ENCODE measurements around the gene INSYN2A. TPM values are rescaled to one million over a fixed set of nuclear protein-coding genes. Genes with fewer than 3 reads are reported as not detected.

INSYN2A gene
- total and polyA plus RNA-seq, 9 of the 15 experiments (the other 6 are each of a cell fraction or from before 2014, with no cell fraction given), result not detected

DNA sequence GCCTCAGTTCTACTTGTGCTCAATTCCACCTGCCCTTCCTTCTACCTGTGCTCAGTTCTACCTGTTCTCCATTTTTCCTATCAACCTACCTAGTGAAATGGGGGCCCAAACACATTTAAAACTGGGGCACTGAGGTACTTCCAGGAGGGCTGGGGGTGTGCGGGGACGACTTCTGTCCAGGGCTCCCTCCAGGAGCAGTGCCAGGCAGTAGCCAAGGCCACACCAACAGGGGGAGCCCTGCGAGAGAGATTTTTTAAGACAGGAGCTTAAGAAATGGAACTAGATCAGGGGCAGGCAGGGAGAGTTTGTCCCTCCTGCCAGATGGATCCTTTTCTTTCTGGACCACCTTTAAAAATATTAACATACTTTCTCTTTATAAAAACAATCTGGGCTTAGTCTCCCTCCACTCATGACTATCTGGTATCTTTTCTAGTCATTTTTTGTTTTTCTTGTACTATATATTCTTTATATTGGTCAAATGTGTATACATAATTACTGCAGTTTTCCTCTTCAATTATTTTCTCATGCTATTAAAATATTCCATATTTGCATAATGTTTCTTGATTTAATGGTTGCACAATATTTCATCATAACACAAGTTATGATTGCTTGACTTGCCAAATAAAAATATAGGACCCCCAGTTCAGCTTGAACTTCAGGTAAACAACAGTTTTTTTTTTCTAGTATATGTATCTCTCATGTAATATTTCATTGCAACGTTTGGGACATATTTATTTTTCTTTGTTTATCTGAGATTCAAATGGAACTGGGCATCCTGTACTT lies 47.3 kb upstream of the INSYN2A start:
- Histone ChIP-seq H3K27ac (ENCODE audit: extremely low read depth, low read depth, low read length) (no peak overlapping the region), H3K9ac (ENCODE audit: insufficient read depth in 1 of 2, low read depth in 2 of 2, low read length in 2 of 2) (no peak overlapping the region), H3K36me3 (ENCODE audit: control insufficient read depth, insufficient read depth, low read length) (no peaks in the 10 kb centered on the region), H3K79me2 (ENCODE audit: control insufficient read depth, insufficient read depth, low read length) (no peaks in the 10 kb centered on the region), H3K4me2 (ENCODE audit: insufficient read depth, low read length) (no peak overlapping the region), H4K20me1 (replicated peaks; ENCODE audit: control insufficient read depth, insufficient read depth, low read length) (no peaks in the 10 kb centered on the region), H3K9me3 (replicated peaks; ENCODE audit: control insufficient read depth, insufficient read depth, low read depth, low read length) (no peaks in the 10 kb centered on the region), H3K9me1 (ENCODE audit: control insufficient read depth, insufficient read depth, low read length) (no peaks in the 10 kb centered on the region), H2AFZ (ENCODE audit: low read depth, low read length) (no peak overlapping the region), H3K4me3 (no peak overlapping the region), H3K4me1 (replicated peaks in 1 of 2; ENCODE audit: control insufficient read depth in 2 of 2, insufficient read depth in 2 of 2, low read length in 2 of 2) (no peaks in the 10 kb centered on the region), H3K27me3 (ENCODE audit: control insufficient read depth in 2 of 2, insufficient read depth in 2 of 2, low read length in 2 of 2) (no peaks in the 10 kb centered on the region)
- in situ Hi-C loops (cut with MboI) (no loop called here), intact Hi-C loops (cut with micrococcal nuclease) (no loop called here)
- ATAC-seq (no peak), FAIRE-seq (no peak), DNase-seq (ENCODE audit: extremely low read depth in 1 of 4, low spot score in 3 of 4) (peak in 2 of 4 experiments; percentile 3)
- WGBS (ENCODE audit: insufficient coverage, low coverage, missing lambda C conversion rate), result 0% methylated on average over 4 of the region's 4 CpGs
- no TSS peak for BruUV-seq (replicated peaks)
- TF ChIP-seq CEBPG (CRISPR knock-in tag; IDR thresholded peaks at IDR 0.05) (no peak), CEBPG (tag; conservative IDR thresholded peaks at IDR 0.05 in 1 of 2, IDR thresholded peaks at IDR 0.05 in 1 of 2) (peak in 1 of 2 experiments; percentile 61; a peak in 1 of 4 replicates)
- TF ChIP-seq, protein P1, sequence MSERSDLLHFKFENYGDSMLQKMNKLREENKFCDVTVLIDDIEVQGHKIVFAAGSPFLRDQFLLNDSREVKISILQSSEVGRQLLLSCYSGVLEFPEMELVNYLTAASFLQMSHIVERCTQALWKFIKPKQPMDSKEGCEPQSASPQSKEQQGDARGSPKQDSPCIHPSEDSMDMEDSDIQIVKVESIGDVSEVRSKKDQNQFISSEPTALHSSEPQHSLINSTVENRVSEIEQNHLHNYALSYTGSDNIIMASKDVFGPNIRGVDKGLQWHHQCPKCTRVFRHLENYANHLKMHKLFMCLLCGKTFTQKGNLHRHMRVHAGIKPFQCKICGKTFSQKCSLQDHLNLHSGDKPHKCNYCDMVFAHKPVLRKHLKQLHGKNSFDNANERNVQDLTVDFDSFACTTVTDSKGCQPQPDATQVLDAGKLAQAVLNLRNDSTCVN (CRISPR knock-in tag; IDR thresholded peaks at IDR 0.05), result no peak
- ChIA-PET POLR2A (no interaction called here), CTCF (ENCODE audit: low intra/inter-chr PET ratio) (no interaction called here)

DNA sequence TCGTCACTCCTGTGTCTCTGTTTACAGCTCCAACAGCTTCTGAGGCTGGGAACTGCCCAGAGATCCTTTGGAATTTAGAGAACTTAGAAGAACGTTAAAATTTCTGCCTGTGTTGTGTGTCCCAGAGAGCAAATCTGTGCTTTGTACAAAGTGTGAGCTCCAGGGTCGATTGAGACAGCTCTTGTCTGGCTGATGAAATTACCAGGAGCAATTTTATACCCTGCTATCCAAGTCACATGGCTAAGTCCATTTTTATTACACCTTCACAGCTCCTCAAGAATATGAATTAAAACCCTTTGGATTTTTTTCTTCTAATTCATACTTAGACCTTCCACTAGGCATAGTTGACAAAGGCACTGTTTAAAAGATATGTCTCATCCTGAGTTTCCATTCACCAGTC lies 46.5 kb upstream of the INSYN2A start:
- Histone ChIP-seq H3K27ac (ENCODE audit: extremely low read depth, low read depth, low read length) (no peak overlapping the region), H3K27me3 (ENCODE audit: control insufficient read depth in 2 of 2, insufficient read depth in 2 of 2, low read length in 2 of 2) (no peaks in the 10 kb centered on the region), H3K9me3 (replicated peaks; ENCODE audit: control insufficient read depth, insufficient read depth, low read depth, low read length) (no peaks in the 10 kb centered on the region), H4K20me1 (replicated peaks; ENCODE audit: control insufficient read depth, insufficient read depth, low read length) (no peaks in the 10 kb centered on the region), H3K36me3 (ENCODE audit: control insufficient read depth, insufficient read depth, low read length) (no peaks in the 10 kb centered on the region), H3K79me2 (ENCODE audit: control insufficient read depth, insufficient read depth, low read length) (no peaks in the 10 kb centered on the region), H2AFZ (ENCODE audit: low read depth, low read length) (no peak overlapping the region), H3K4me2 (ENCODE audit: insufficient read depth, low read length) (no peak overlapping the region), H3K4me3 (no peak overlapping the region), H3K9ac (ENCODE audit: insufficient read depth in 1 of 2, low read depth in 2 of 2, low read length in 2 of 2) (no peak overlapping the region), H3K9me1 (ENCODE audit: control insufficient read depth, insufficient read depth, low read length) (no peaks in the 10 kb centered on the region), H3K4me1 (replicated peaks in 1 of 2; ENCODE audit: control insufficient read depth in 2 of 2, insufficient read depth in 2 of 2, low read length in 2 of 2) (no peaks in the 10 kb centered on the region)
- intact Hi-C loops (cut with micrococcal nuclease), result no loop called here
- ATAC-seq, result no peak
- BruUV-seq (replicated peaks), result no TSS peak
- CTCF ChIA-PET (ENCODE audit: low intra/inter-chr PET ratio), result no interaction called here
- DNase-seq (ENCODE audit: extremely low read depth in 1 of 4, low spot score in 3 of 4), result no peak
- WGBS (ENCODE audit: insufficient coverage, low coverage, missing lambda C conversion rate), result 0% methylated on average over 3 of the region's 3 CpGs
- in situ Hi-C loops (cut with MboI), result no loop called here
- no peak for FAIRE-seq
- POLR2A ChIA-PET, result no interaction called here
- TF ChIP-seq CBX1 (IDR thresholded peaks at IDR 0.05; ENCODE audit: low read depth) (no peak), FIP1L1 (IDR thresholded peaks at IDR 0.05; ENCODE audit: low read depth, low read length, poor library complexity, severe bottlenecking) (no peak), TCF7L2 (IDR thresholded peaks at IDR 0.05; ENCODE audit: low read depth, low read length) (no peak), POU5F1 (IDR thresholded peaks at IDR 0.05; ENCODE audit: borderline replicate concordance, low read depth, low read length, partially characterized antibody) (no peak), MAFG (tag; conservative IDR thresholded peaks at IDR 0.05) (no peak)
- TF ChIP-seq, protein P2, sequence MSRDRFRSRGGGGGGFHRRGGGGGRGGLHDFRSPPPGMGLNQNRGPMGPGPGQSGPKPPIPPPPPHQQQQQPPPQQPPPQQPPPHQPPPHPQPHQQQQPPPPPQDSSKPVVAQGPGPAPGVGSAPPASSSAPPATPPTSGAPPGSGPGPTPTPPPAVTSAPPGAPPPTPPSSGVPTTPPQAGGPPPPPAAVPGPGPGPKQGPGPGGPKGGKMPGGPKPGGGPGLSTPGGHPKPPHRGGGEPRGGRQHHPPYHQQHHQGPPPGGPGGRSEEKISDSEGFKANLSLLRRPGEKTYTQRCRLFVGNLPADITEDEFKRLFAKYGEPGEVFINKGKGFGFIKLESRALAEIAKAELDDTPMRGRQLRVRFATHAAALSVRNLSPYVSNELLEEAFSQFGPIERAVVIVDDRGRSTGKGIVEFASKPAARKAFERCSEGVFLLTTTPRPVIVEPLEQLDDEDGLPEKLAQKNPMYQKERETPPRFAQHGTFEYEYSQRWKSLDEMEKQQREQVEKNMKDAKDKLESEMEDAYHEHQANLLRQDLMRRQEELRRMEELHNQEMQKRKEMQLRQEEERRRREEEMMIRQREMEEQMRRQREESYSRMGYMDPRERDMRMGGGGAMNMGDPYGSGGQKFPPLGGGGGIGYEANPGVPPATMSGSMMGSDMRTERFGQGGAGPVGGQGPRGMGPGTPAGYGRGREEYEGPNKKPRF (IDR thresholded peaks at IDR 0.05; ENCODE audit: low read depth, low read length), result no peak
- TF ChIP-seq, protein P3, sequence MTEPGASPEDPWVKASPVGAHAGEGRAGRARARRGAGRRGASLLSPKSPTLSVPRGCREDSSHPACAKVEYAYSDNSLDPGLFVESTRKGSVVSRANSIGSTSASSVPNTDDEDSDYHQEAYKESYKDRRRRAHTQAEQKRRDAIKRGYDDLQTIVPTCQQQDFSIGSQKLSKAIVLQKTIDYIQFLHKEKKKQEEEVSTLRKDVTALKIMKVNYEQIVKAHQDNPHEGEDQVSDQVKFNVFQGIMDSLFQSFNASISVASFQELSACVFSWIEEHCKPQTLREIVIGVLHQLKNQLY (CRISPR knock-in tag; conservative IDR thresholded peaks at IDR 0.05), result no peak
